DMS53 (cell line): ENCODE data around the gene SPEM3.
A peak's percentile ranks its signal among the peaks of the same experiment; 100 is the strongest.

Source experiments
- DNase-seq: peaks from one replicate; lab custom pipeline; 2025; lab: John Stamatoyannopoulos, UW

The SPEM3 gene

DNA sequence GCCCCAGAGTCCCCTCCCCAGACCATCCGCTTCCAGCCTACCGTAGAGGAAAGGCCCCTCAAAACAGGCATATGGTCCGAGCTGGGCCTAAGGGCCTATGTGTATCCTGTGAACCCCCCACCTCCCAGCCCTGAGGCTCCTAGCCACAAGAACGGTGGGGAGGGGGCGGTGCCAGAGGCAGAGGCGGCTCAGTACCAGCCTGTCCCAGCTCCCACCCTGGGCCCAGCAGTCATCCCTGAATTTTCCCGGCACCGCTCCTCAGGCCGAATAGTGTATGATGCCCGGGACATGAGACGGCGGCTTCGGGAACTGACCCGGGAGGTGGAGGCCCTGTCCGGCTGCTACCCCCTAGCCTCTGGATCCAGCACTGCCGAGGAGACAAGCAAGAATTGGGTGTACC lies 7.5 kb upstream of the SPEM3 start:
- no peak for DNase-seq

DNA sequence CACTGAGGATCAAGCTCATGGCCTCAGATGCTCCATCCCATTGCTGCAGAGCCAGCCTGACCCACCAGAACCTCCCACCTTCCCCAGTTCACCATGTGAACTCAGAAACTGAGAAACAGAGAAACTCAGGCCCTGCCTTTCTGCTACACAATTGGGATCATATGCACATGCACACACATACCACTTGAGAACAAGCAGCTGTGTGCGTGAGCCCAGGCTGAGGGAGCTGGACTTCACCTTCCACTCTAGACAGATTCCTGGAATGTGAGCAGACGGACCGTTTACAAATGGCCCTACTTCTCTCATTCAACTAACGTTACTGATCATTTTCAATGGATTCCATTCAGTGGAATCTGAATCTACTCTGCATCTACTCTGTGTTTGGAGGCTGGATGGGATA lies 5.0 kb upstream of the SPEM3 start:
- DNase-seq: peak; percentile 67

DNA sequence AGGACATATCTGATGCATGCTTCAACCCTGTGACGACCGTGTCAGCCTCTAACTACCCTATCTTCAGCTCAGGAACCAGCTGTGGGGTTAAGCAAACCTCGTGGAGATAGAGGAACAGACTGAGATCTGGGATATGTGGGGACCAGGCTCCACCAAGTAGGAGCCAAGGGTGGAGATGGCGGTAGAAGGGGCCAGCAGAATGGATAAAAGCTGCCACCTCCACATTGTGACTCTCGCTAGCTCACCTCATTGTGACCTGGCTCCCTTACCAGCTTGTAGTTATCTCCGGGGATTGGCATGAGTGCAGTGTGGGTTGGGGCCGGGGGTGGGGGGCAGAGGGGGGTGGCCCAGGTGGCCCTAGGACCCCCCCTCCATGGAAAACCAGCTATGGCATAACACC lies 3.3 kb upstream of the SPEM3 start, which contains the start of gene SPEM2:
Gene SPEM2, plus strand, starts transcription at position 301 of the 400 bp plus-strand sequence. Its CDS starts 73 bp downstream, at position 374.
- DNase-seq: no peak

DNA sequence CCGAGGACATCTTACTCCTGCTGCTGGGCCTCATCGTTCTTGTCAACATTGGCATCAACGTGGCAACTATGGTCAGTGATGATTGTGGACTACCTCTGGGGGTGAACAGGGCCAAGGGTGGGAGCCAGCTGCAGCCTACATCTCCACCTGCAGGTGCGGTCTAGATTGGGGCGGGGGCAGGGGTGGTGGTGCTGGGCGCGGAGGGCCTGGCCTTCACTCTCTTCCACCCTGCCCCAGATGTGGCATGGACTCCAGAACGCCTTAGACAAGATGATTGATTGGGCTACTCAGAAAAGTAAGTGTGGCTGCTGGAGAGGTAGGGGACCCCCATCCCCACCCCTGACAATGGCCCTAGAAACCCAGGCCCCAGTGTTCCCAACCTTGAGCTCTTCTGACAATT lies 2.9 kb upstream of the SPEM3 start:
- no peak for DNase-seq

DNA sequence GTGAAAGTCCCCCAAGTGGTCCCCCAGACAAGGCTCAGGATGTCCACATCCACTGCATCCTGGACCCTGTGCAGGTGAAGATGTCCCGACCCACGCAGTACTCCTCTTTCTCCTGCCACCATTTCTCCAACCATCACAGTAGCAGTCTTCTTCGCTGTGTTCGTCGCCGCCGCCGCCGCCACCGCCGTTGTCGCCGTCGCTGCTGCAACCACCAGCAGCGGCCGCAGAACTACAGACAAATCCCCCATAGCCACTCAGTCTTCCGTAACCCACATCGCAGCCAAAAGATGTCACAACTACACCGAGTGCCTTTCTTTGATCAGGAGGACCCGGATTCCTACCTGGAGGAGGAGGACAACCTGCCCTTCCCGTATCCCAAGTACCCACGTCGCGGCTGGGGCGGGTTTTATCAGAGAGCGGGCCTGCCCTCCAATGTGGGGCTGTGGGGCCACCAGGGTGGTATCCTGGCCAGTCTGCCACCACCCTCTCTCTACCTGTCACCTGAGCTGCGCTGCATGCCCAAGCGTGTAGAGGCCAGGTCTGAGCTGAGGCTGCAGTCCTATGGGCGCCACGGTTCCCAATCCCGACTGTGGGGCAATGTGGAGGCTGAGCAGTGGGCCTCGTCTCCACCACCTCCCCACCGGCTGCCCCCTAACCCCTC lies 2.3 kb upstream of the SPEM3 start:
- DNase-seq: no peak

DNA sequence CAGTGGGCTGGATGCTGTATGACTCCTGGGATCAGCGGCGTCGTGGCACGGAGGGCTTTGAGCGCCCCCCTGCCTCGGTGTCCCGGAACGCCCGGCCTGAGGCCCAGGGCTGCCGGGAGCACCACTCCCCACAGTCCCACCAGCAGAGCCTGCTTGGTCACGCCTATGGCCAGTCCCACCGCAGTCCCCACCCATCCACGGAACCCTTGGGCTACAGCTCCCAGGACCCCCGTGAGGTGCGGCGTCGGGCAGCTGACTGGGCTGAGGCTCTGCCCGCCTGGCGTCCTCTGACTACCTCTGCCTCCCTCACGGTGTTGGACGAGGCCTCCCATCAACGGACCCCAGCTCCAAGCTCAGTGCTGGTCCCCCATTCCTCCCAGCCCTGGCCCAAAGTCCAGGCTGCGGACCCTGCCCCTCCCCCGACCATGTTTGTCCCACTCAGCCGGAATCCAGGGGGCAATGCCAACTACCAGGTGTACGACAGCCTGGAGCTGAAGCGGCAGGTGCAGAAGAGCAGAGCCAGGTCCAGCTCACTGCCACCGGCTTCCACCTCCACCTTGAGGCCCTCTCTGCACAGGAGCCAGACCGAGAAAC lies 1.7 kb upstream of the SPEM3 start:
- DNase-seq: no peak

DNA sequence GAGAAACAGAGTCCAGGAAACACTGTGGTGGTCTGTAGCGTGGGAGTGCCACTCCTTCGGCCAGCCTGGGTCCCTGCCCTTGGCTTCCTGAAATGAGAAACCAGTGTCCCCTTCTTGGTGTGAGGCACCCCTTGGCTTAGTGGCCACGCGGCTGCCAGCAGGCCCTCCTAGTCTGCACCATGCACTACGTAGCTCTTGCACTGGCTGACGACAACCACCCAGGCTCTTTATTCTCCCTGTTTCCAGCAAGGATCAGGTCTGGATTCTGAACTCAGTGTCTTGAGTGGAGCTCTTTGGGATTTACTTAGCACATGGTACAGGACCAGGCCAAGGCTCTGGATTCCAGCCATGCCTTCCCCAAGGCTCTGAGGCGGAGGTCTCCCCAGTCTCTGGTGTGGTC lies 1.1 kb upstream of the SPEM3 start:
- DNase-seq: no peak

DNA sequence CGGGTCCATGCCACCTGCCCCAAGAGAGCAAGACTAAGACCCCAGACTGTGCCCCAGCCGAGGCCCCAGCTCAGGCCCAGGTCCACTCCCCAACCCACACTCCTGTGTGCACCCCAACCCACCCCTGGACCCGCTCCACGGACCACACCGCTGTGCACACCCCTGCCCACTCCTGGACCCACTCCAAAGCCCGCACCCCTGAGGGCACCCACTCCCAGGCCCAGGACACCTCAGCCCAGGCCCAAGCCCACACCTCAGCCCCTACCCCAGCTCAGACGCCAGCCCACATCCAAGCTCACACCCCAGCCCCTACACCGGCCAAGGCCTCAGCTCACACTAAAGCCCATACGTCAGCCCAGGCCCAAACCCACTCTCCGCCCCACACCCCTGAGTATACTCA lies 1.1 kb downstream of the SPEM3 start:
- no peak for DNase-seq

DNA sequence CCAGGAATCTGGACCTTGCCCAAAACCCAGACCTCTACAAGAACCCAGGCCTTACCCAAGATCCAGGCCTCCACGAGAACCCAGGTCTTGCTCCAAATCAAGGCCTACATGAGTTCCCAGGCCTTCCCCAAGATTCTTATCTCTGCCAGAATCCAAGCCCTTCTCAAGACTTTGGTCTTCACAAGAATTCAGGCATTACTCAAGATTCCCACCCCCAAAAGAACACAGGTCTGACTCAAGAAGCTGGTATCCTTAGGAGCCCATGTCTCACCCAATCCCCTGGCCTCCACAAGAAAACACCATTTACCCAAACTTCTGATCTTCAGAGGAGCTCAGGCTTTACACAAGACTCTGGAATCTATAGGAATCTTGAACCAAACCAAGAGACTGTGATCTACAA lies 2.6 kb downstream of the SPEM3 start:
- DNase-seq: no peak

DNA sequence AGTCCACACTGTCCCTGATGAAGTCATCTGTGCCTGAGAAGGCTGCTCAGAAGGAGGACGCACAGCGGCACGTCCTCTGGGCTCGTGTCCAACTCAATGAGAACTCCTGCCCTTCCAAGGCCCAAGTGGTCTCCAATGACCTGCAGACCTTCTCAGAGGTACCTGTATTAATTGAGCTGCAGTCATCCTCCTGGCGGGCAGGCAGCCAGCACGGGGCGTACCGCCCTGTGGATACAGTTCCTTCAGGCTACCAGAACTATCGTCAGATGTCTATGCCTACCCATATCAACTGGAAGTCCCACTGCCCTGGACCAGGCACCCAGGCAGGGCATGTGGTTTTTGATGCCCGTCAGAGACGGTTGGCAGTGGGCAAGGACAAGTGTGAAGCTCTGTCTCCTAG lies 3.6 kb downstream of the SPEM3 start:
- DNase-seq: no peak

DNA sequence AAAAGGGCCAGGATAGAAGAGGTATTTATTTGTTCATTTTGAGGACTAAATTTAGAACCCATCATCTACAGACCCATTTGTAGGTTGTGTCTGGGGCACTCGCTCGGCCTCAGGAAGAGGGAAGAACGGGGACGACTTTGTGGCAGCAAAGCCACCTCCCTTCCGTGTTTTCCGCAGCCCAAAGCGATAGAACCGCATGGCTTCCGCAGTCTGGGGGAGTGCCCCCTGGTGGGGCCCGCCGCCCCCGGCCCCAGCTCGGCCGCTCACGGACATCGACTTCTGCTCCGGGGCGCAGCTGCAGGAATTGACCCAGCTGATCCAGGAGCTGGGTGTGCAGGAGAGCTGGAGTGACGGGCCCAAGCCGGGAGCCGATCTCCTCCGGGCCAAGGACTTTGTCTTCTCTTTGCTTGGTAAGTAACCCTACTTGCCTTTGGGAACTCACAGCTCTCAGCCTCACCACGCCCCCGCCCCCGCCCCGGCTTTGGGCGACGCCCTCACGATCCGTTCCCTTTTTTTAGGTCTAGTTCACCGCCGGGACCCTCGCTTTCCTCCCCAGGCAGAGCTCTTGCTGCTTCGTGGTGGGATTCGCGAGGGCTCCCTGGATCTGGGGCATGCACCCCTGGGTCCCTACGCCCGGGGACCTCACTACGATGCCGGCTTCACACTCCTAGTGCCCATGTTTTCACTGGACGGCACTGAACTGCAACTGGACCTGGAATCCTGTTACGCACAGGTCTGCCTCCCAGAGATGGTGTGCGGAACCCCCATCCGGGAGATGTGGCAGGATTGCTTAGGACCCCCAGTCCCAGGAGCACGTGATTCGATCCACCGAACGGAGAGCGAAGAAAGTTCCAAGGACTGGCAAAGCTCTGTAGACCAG lies 7.3 kb downstream of the SPEM3 start:
- peak; percentile 89 for DNase-seq

DNA sequence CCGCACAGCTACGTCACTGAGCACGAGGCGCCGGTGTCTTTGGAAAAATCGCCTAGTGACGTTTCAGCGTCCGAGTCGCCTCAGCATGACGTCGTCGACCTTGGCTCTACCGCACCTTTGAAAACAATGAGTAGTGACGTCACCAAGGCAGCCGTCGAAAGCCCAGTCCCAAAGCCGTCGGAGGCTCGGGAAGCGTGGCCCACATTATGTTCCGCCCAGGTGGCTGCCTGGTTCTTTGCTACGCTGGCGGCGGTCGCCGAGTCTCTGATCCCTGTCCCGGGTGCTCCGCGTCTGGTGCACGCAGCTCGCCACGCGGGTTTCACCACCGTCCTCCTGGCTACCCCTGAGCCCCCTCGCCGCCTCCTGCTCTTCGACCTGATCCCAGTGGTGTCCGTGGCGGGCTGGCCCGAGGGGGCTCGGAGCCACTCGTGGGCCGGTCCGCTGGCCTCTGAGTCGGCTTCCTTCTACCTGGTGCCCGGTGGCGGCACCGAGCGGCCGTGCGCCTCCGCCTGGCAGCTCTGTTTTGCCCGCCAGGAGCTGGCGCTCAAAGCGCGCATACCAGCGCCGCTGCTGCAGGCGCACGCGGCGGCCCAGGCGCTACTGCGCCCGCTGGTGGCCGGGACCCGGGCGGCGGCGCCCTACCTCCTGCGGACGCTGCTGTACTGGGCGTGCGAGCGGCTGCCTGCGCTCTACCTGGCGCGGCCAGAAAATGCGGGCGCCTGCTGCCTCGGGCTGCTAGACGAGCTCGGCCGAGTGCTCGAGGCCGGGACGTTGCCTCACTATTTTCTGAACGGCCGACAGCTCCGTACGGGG lies 8.1 kb downstream of the SPEM3 start:
- peak; percentile 98 for DNase-seq

DNA sequence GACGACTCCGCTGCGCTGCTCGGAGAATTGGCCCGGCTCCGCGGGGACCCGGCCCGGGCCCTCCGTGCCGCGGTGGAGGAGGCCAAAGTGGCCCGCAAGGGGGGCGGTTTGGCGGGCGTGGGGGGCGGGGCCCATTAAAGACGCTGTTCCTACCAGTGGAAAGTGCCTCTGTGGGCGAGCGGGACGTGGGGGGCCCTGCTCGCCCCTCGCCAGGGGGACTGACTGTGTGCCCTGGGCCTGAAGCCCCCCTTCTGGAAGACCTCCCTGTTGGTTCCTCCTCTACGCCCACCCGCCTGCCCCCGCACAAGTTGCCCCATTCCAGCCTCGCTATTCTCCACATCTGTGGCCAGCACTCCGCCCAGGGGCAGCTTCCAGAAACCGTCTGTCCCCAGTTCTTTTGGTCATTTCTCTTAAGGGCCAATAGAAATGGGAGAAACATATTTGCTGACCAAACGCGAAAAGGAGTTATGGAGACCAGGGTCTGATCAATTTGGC lies 8.8 kb downstream of the SPEM3 start:
- peak; percentile 68 for DNase-seq

DNA sequence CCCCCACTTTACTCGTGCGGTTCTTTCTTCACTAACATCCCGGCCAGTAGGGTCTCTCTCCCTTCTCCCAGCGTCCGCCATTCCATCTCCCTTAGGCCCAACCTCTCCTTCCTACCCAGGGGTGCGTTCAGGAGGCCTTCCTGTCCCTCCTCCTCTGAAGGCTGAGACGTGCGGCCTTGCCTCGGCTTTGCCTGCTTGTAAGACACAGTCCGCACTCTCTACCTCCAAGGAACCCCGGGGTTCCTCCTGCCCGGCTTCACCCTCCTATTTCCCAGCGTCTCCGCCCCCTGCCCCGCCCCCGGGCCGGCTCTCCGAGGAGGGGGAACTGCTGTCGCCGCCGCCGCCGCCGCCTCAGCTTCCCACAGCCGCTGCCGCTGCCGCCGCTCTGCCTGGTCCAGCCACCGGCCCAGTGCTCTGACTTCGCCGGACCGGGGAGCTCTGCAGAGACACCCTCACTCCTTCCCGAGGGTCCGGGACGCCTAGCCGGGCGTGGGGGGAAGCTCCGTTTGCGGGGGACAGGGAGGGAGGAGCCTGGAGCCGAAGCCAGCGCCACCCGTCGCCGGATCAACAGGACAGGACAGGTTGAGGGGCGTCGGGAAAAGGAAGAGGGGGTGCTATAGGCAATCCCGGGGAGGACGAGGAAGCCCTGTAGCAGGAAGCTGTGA lies 9.4 kb downstream of the SPEM3 start:
- DNase-seq: peak; percentile 77

DNA sequence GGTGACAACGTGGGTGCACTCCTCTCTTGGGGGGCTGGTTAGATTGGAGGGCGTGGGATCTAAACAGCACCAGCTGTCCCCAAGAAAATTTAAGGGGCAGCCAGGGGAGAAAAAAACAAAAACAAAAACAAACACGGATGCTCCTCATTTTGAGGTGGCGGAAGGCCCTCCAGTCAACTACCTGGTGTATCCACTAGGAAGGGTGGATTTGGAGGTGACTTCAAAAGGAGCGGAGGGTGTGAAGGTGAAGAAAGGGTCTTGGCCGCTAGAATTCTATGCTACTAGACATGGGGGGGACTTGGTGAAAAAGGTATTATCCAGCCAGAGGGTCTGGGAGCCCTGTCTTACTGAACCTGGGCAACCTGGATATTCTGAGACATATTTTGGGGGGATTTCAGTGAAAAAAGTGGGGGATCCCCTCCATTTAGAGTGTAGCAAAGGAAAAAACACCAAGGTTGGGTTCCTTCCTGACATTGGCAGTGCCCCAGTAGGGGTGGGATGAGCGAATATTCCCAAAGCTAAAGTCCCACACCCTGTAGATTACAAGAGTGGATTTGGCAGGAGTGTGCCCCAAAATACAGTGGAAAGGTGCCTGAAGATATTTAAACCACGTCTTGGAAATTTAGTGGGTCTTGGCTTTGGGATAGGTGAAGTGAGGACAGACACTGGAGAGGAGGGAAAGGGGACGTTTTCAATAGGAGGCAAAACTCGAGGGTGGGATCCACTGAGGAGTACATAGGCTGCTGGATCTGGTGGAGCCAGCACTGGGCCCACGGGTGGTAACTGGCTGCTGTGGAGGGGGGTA lies 10.2 kb downstream of the SPEM3 start:
- no peak for DNase-seq

DNA sequence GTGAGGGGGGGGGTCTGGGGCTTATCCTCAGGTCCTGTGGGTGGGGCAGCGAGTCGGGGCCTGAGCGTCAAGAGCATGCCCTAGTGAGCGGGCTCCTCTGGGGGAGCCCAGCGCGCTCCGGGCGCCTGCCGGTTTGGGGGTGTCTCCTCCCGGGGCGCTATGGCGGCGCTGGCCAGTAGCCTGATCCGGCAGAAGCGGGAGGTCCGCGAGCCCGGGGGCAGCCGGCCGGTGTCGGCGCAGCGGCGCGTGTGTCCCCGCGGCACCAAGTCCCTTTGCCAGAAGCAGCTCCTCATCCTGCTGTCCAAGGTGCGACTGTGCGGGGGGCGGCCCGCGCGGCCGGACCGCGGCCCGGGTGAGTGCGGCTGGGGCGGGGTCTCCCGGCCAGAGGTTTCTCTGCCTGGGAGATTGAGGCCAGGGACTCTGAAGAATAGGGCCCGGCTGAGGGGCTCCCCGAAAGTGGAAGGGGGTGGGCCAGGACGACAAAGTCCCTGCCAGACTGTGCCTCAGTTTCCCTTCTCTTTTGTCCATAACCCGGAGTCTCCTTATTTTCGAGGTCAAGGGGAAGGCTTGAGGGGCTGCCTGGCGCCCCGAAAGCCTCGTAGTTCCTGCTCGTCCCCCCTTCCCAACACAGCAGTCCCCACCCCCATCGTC lies 10.9 kb downstream of the SPEM3 start, which contains the start of gene FGF11:
Gene FGF11, plus strand, starts transcription at position 51 of the 651 bp plus-strand sequence. Its CDS starts 109 bp downstream, at position 160.
- peak; percentile 48 for DNase-seq

DNA sequence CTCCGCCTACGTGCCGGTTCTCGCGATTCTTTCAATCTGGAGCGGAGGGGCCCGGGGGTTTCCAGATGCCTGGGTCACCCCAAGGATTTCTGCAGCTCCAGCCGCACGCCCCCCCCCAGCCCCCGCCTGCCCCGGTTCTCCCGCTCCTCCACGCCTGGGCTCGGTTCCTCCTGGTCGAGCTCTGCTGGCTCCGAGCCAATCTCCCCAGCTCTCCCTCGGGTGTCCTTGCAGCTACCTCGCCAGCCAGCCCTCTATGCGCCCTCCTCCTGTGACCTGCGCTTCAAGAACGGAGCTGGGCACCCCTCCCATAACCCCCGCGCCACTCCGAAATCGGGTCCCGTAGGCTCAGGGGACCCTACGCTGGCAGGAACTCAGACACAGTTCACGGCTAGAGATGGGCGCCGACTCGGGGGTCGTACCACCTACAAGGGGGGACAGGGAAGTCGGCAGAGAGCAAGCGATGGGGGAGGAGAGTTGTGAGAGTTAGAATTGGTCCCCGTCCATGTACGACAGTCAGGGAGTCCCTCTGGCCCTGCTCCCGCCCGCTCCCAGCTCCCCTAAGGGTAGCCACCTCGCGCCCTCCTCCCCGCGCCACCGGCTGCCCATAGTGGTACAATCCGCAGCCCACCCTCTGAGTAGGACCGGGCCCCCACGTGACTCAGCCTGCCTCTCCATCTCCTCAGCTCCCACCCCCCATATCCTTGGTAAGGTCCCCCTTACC lies 11.6 kb downstream of the SPEM3 start:
- DNase-seq: peak; percentile 76

DNA sequence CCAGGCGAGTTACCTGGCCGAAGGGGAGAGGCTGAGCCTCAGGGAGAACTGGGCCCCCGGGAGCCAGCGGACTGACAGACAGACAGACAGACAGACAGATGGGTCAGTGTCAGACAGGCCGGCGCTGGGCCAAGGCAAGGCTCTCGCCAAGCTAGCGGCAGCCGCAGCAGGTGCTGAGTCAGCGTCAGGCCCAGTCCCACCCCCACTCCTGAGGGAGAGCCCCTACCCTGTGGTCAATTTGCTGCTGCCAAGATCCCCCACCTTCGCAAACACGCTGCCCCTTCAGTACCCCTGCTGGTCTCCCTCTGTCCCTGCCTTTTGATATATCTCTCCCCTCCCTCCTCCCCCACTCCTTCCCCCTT lies 12.2 kb downstream of the SPEM3 start:
- DNase-seq: peak; percentile 58

DNA sequence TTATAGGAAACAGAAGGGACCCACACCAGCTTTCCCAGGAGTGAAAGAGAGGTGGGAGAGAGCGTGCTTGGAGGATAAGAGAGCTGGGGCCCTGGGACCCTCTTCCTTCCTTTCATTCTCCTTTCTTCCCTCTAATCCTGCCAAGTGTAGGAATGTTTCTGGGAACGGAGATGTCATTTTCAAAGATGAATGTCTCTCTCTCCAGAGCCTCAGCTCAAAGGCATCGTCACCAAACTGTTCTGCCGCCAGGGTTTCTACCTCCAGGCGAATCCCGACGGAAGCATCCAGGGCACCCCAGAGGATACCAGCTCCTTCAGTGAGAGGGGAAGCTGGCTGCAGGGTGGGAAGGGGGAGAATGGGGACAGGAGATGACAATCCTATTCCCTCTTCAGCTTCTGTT lies 12.6 kb downstream of the SPEM3 start:
- DNase-seq: no peak
